Measurements from ENCODE around the gene EGFR.
A peak's percentile ranks its signal among the peaks of the same experiment; 100 is the strongest.

Gene EGFR

DNA sequence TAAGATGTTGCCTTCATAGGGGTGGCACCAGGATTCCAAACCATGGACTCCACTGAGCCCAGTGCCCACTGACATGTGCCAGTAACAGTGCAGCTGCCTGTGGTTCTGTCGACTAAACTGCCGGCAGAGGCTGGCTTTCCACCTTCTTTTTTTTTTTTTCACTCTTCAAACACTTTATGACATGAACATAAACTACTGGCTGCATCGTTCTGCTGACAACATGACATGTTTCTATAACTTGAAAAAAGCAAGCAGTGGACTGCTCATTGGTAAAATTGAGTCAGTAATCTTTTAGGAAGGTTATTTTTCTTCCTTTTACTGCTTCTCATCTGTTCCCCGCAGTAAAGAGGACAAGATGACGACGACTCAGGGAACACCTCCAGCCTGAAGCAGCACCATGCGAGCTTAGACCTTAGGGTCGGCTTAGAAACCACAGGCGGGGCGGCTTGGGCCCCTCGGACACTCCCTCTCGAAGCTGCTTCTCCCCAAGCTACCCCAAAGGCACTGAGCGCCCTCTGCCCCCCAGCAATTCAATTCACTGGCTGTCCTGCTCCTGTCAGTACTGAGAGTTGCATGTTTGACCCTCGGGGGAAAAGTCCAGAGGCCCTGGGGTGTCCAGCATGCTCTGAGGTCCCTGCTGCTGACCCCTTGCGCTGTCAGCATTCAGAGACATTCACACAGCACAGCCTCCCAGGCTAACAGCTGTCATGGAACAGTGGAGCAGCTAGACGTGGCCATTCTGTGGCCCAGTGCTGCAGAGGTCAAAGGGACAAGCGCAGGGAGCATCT is 112.5 kb downstream of the EGFR start:
- DNase-seq, result no peak

DNA sequence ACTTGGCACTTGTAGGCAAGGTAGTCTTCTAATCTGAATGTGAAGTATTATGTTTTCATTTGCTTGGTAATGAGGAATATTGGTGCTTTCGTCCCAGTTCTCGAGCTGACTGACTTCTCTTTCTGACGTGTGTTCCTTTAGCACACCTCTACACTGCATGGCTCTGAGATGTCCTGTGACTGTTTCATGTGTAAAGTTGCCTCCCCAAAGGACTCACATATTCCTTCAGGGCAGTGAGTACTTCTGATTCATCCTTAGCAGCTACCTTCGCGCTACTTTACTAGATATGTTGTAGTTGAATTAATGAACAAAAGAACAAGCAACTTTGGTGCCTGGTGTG is 113.7 kb downstream of the EGFR start:
- no peak for DNase-seq

DNA sequence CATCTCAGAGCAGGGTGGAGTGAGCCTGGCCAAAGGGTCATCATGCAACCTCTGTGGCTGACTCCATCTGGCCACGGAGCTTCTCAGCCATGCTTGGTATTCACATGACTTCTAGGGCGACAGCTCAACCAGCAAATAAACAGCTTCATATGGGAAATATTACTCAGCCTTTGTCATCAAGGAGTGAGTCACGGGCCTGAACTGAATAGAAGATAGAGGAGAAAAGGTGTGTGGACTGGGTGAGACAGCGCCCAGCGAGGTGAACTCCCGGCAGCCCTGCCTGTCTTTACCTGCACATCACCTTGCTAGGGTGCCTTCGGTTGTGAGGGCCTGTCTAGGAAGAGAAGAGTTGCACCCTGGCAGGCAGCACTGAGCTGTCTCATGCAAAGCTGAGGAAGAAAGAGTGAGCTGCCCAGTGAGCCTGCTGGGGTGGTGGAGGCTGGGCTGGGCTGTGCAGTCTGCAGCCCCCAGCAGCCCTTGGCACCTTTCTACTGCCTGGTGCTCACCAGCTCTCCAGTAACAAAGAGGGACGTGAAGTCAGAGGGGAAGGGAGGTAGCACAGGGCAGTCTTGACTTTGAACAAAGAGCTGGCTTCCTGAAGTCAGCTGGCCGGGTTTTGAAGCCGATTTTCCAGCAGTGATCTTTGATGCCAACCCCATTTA is 114.2 kb downstream of the EGFR start:
- DNase-seq, result no peak

DNA sequence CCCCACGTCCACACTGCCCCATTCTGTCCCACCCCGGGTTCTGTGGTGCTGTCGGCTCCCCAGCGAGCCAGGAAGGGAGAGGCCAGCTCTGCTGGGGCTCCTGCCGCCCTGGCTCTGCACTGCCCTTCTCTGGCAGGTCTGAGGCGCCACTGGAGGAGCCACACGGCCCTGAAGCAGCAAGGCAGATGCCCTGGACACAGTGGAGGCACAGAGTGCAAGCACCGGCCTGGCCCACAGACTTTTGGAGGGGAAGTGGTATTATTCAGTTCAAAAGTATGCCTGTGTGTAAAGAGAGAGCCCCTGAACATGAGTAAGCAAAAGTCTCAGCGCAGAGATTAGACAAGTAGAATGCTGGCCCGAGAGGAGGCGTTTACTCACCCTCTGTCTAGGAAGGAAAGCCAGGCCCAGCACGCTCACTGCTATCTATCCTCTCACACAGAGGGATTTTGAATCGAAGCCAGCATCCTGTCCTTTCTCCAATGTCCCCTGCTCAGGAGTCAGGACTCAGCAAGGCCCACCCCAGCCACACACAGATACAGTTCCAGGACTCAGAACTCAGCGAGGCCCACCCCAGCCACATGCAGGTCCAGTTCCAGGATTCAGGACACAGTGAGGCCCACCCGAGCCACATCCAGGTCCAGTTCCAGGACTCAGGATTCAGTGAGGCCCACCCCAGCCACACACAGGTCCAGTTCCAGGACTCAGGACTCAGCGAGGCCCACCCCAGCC is 115.0 kb downstream of the EGFR start:
- DNase-seq, result no peak

DNA sequence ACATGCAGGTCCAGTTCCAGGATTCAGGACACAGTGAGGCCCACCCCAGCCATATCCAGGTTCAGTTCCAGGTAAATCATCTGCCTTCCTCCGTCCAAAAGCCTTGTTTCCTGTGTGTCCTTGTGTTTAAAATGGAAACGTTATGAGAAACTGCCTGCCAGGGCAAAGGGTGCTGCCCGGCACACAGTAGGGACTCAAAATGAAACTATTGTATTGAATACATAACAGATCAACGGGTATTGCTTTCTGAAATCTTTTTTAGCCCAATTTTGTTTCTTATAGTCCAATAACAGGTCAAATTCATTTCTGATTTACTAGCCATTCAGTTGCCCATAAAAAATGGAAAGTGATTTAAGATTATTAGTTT is 115.5 kb downstream of the EGFR start:
- DNase-seq, result no peak

DNA sequence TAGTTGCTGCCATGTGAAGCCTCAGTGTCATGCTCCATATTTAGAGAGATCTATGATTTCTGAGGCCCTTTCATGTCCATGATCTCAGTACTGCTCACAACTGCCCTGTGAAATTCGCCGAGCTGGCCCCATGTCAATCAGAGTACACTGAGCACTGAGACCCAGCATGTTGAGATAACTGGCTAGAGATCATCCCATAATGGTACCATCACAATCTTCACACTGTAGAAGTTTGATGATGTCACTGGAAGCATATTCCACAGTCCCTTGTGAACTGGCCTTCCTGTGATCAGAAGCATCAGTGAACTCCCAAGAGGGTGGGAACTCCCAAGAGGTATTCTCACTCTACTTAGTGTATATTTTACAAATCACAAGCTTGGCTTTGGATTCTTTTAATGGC is 116.0 kb downstream of the EGFR start:
- DNase-seq, result no peak

DNA sequence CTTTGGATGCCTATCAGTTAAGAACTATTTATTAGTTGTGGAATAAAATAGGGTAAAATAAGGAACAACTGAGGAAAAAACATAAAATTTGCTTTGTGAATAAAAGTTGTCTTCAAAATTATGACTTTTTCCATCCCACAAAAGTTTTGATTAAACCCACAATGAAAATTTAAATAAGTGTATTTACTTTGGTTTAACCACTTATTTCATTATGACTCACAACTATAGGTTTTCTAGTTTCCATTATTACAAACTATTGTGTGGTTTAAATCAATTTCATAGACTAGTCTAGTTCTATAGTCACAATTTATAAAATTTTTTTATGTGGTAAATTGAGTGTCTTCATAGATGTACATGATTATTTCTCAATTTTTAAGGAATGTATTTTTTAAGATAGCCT is 116.6 kb downstream of the EGFR start:
- DNase-seq, result no peak

DNA sequence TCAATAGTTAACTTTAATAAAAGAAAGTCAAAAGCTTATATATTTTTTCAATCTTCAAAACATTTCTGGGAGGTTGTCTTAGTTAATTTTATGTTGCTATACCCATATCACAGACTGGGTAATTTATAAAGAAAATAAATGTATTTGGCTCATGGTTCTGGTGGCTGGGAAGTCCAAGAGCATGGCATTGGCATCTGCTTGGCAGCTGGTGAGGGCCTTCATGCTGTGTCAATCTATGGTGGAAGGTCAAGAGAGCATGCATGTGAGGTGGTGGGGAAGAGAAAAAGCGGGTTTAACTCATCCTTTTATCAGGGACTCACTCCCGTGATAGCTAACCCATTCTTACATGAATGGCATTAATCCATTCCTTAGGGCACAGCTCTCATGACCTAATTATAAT is 119.8 kb downstream of the EGFR start:
- DNase-seq, result no peak

DNA sequence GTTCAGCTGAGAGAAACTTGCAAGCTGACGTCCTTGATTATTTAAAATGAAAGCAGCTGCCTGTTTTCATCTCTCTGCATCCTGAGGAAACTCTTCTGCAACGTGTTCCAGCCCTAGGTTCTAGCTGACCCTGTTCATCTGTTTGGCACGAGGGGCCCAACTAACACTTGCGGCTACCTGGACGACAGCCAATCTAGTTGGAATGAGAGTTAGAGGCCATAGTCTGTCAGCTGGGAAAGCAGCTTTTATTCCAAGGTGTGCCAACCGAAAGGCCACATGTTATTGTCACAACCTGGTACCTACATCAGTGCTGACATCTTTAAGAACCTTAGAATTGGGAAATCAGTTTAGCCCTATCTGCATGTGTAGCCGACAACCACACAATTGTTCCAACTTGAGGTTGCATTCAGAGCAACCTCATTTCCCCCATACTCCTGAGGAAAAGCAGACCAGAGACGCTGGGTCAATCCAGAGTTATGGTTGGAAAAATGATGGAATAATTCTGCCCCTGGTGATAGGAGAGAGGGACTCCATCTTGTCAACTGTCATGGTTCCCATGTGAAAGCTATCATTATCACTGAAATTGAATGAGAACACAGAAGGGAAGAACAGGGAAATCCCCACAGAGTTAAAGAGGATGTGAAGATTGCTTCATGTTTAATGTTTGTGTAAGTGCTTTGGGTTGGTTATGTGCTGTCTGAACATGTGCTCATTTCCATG is 121.6 kb downstream of the EGFR start:
- no peak for DNase-seq

DNA sequence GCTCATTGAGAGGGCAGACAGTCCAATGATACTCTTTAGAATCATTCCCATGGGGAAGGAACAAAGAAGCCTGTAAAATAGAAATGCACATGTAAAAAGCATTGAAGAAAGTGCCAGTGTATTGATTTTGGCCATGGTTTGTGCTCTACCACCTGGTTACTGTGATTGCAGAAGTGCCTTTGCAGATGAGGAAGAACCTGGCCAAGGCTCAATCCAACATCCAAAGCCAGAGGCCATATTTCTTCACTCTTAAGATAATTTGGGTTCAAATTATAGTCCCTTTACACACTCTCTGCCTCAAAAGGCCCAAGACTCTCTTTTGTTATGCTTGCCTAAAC is 122.1 kb downstream of the EGFR start:
- peak; percentile 46 for DNase-seq

DNA sequence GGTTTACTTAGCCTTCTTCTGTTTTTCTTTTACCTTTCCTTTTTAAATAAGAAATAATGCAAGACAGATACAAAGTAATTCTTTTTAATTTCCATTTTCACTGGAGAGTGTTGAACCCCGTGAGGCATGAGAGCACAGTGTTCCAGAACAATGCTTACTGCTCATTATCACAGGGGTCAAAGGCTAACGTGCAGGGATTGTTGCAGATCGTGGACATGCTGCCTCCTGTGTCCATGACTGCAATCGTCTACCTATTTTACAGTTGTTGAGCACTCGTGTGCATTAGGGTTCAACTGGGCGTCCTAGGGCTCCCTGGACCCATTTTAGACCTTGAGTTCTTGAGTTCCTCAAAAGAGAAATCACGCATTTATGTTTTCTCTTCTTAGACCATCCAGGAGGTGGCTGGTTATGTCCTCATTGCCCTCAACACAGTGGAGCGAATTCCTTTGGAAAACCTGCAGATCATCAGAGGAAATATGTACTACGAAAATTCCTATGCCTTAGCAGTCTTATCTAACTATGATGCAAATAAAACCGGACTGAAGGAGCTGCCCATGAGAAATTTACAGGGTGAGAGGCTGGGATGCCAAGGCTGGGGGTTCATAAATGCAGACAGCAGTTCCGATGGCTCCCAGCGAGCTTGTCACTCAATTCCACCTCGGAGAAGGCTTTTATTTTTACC is 124.2 kb downstream of the EGFR start:
- no peak for DNase-seq

DNA sequence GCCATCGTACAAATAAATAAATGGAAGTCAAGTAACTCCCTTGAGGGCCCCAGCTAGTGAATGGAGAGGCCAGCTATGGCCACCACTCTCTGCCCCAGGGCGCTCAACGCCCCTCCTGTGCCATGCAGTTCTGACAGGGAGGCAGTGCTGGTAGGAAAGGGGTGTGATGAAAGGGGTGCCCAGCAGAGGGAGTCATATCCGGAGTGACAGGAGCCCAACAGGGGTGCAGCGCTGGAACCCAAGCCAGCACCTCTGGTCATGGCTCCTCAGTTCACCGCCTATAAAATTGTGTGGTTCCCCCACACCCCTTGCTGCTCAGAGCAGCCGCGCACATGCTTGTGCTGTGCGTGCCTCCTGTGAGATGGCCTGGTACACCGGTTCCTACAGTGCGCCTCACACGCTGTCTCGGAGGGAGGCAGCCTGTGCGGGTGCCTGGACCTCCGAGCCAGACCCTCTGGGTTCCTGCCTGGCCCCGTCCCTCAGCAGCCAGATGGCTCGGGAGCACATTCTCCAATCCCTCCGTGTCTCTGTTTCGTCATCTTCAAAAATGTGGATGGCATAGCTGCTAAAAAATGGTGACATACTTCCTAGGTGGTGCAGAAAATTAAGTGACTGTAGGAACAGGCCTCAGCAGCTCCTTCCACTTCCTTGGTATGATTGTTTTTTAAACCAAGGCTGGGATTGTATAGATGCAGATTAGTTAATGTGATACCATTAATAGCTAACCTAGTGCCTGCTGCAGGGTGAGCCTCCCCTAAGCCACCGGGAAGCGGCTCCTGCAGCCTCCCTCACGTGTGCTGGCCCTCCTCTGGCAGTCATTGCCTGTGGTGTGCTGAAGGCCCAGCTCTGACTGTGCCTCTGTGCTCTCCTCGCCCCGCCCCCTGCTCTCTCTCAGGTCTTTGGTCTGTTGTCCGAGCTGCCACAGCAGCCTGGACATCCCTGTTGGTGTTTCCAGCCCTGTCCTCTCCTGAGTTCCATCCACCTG is 125.8 kb downstream of the EGFR start:
- no peak for DNase-seq

DNA sequence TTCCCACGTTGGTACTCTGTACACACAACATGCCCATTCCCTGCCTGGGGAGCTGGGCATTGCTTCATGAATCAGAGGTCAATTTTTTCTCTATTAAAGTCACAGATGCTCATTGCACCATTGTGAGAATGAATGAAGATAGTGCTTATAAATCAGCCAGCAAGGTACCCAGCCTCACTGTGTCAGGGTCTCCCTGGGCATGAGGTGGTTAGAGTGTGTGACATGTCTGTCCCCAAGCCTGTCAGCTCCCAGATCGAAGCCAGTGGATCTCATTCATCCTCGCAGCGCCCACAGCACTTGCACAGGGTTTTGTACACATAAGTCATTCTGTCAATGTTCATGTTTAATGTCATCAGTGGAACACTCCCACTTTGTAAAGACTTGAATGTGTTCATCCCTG is 126.8 kb downstream of the EGFR start:
- DNase-seq, result no peak

DNA sequence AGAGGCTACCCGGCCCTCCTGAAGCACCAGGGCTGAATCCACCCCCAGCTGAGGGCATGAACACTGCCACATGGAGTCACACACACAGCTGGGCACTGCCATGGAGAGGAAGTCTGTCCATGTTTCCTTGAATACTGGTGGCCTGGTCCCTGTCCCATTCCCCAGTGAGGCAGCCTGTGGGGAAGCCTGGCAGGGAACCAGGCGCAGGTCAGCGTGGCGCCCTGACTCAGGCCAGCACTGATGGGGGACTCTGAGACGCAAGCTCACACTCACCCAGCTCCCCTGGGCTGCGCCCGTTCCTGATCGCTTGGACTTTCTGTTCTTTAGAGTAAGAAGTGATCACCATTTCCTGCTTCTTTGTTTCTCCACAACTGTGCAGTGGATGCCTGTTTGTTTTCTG is 128.3 kb downstream of the EGFR start:
- DNase-seq, result no peak

DNA sequence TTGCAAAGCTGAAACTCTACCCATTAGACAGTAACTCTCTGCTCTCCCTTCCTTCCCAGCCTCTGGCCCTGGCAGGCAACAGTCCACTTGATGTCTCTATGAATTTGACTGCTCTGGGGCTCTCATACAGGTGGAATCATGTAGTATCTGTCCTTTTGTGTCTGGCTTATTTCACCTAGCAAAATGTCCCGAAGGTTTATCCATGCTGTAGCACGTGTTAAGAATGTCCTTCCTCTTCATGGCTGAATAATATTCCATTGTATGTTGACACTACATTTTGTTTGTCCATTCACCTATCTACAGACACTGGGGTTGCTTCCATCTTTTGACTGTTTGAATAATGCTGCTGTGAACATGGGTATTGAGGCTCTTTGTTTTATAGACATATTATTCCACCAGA is 128.9 kb downstream of the EGFR start:
- no peak for DNase-seq

DNA sequence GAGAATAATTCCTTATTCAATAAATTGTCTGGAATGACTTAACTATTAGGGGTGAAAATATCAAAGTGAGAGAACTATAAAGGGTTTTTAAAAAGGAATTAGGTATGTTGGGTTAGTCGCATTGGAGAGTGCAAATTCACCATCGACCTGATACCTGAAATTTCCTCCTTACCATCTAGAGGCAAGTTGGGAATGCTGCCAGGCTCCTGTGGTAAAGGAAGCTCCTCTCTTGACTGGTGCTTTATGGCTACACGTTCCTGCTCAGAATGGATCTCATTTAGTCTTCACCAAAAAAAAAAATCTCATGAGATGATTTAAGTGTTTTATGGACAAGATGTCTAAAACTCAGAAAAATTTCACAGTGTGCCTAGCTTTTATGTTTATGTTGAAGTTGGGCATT is 129.8 kb downstream of the EGFR start:
- no peak for DNase-seq

DNA sequence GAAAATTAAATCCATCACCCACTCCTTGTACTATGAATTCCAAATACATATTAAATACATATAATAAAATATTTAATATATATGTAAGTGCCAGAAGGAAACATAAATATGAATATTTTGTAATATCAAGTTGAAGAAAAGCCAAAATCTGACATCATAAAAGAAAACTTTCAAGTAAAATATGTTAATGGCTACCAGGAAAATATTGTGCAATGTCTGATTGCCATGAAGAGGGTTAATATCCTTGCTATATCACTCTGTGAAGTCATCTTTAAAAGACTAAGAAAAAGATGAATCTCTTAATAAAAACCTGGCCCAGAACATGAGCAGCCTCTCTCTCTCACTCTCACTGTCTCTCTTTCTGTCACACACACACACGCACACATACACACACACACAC is 130.2 kb downstream of the EGFR start:
- no peak for DNase-seq

DNA sequence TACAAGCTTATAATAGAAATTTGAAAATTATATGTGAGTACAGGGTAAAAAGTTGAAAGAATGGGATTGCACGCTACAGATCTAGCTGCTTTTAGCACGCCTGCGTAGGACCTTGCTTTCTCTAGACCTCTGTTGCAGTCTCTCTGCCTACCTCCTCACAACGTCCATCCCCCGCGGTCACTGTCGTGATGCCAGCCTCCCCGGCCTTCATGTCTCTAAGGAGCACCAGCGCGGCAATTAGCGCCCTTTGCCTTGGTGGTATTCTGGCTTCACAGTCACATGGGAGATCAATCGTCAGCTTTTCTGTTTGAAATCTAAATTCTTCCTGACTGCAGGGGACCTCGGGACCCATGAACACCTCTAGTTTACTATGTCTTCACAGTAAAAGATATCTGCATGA is 131.3 kb downstream of the EGFR start:
- no peak for DNase-seq

DNA sequence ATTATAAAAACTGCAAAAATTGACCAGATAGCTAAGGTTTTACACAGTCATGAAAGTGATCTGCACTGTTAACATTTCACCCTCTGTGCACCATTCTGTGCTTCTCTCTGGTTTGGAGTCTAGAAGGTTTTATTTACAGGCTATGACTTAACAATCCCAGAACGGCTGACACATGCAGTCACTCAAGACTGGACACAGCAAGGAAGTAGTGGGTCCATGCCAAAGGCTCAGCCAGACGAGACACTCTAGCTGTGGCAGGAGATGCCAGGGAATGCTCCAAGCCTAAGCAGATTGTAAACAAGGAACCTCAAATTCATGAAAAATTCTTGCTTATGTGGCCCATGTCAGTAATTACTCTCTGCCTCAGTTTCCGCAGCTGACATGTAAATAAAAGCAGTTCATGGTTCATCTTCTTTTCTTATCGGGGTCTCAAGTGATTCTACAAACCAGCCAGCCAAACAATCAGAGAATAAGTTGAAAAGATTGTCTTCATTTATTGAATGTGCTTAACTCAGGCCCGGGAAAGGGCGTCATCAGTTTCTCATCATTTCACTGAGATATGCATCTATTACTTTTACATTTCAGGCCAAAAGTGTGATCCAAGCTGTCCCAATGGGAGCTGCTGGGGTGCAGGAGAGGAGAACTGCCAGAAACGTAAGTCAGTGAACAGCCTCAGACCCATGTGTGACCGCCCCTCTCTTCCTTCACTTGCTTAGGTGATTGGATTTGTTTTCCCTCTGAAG is 132.1 kb downstream of the EGFR start:
- DNase-seq, result no peak

DNA sequence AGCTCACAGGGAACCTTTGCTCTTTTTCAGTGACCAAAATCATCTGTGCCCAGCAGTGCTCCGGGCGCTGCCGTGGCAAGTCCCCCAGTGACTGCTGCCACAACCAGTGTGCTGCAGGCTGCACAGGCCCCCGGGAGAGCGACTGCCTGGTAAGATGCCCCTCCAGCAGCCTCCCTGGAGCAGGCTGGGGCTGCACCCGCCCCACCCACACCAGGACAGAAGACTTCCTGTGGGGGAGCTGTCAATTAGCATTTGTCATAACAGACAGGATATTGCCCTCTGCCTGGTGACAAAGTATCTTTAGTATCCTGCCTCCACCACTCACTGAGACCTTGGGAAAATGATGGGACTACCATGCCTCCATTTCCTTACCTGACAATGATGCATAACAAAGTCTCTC is 133.7 kb downstream of the EGFR start:
- DNase-seq, result no peak

DNA sequence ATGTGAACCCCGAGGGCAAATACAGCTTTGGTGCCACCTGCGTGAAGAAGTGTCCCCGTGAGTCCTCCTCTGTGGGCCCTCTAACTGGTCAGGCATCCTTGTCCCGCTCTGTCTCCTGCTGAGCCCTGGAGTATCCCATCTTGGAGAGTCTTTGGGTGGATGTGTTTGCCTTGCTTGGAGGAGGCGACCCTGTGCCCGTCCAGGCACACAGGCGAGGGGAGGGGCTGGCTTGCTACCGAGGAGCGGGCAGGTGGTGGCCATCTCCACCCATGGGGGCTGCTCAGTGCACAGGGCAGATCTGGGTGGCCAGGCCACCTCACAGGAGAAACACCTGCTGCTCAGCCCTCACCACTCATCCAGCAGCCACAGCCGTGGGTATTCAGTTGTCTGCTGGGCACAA is 135.3 kb downstream of the EGFR start:
- DNase-seq, result no peak
